WTC11 (cell line): ENCODE results near the gene NLRC5. TPM values are rescaled to one million over a fixed set of nuclear protein-coding genes. Genes with fewer than 3 reads are reported as not detected.

Experiments
- ATAC-seq: fragments of 200-7000 bp; cut with Tn5 transposase; 2 replicates; pipeline ENCODE4 v1.10.0; 2021; ENCODE audit warnings: mild to moderate bottlenecking, moderate library complexity
- CTCF ChIA-PET: fragments of 300-600 bp; sonication (Branson Sonifier 250); formaldehyde crosslinking; loops from one replicate; lab custom pipeline; 2021; ENCODE audit warnings: antibody characterized with exemption; lab: Charles Lee
- POLR2A ChIA-PET: fragments of 350-600 bp; sonication (Branson Sonifier 250); formaldehyde crosslinking; loops from one replicate; lab custom pipeline; 2021; ENCODE audit warnings: antibody characterized with exemption; lab: Charles Lee
- DNase-seq: peaks from one replicate; pipeline ENCODE4 v3.0.0; 2021; ENCODE audit warnings: low spot score
- H3K27ac Mint-ChIP-seq: 2 replicates; pipeline ENCODE4 v1.8.0; 2021; ENCODE audit warnings: mixed read lengths
- H3K27me3 Mint-ChIP-seq: 2 replicates; pipeline ENCODE4 v1.8.0; 2021; ENCODE audit warnings: low read depth, mild to moderate bottlenecking, moderate library complexity, mixed read lengths
- H3K36me3 Mint-ChIP-seq: 2 replicates; pipeline ENCODE4 v1.8.0; 2021; ENCODE audit warnings: mixed read lengths
- H3K4me1 Mint-ChIP-seq: 2 replicates; pipeline ENCODE4 v1.8.0; 2022; ENCODE audit warnings: mixed read lengths
- H3K4me3 Mint-ChIP-seq: 2 replicates; pipeline ENCODE4 v1.8.0; 2021; ENCODE audit warnings: mild to moderate bottlenecking, moderate library complexity, mixed read lengths
- H3K9me3 Mint-ChIP-seq: 2 replicates; pipeline ENCODE4 v1.8.0; 2021; ENCODE audit warnings: mixed read lengths
- ETV6 ChIP-seq: sonication (generic); formaldehyde crosslinking; IDR thresholded peaks from 2 replicates; pipeline ENCODE4 v1.8.1; 2022; ENCODE audit warnings: mild to moderate bottlenecking, missing genetic modification reagents
- GABPB1 ChIP-seq: sonication (generic); formaldehyde crosslinking; IDR thresholded peaks from 2 replicates; pipeline ENCODE4 v1.8.1; 2023; ENCODE audit warnings: mild to moderate bottlenecking, missing genetic modification reagents
- GRHL2 ChIP-seq: fragments of 250-450 bp; sonication (Bioruptor Pico); IDR thresholded peaks from 2 replicates; pipeline ENCODE4 v1.8.0; 2022; ENCODE audit warnings: mild to moderate bottlenecking, moderate library complexity; ENCODE audit not compliant: insufficient replicate concordance, severe bottlenecking
- JUN ChIP-seq: sonication (generic); formaldehyde crosslinking; IDR thresholded peaks from 2 replicates; pipeline ENCODE4 v1.8.0; 2023; ENCODE audit warnings: mild to moderate bottlenecking, missing genetic modification reagents
- NFE2L1 ChIP-seq: sonication (generic); formaldehyde crosslinking; IDR thresholded peaks from 2 replicates; pipeline ENCODE4 v1.8.1; 2023; ENCODE audit warnings: missing genetic modification reagents
- NR1H2 ChIP-seq: sonication (generic); formaldehyde crosslinking; IDR thresholded peaks from 2 replicates; pipeline ENCODE4 v1.9.0; 2021; ENCODE audit warnings: mild to moderate bottlenecking, moderate library complexity, missing genetic modification reagents
- NR2C2 ChIP-seq: sonication (generic); formaldehyde crosslinking; IDR thresholded peaks from 2 replicates; pipeline ENCODE4 v1.8.0; 2022; ENCODE audit warnings: mild to moderate bottlenecking, missing genetic modification reagents
- PRRX2 ChIP-seq: fragments of 250-450 bp; sonication (Bioruptor Pico); IDR thresholded peaks from 2 replicates; pipeline ENCODE4 v1.8.0; 2021; ENCODE audit warnings: mild to moderate bottlenecking
- SMAD4 ChIP-seq: sonication (generic); formaldehyde crosslinking; IDR thresholded peaks from 2 replicates; pipeline ENCODE4 v1.8.0; 2022; ENCODE audit warnings: mild to moderate bottlenecking, missing genetic modification reagents
- TP53 ChIP-seq: sonication (generic); formaldehyde crosslinking; IDR thresholded peaks from 2 replicates; pipeline ENCODE4 v1.8.1; 2023; ENCODE audit warnings: mild to moderate bottlenecking, missing genetic modification reagents
- USF2 ChIP-seq: sonication (generic); formaldehyde crosslinking; IDR thresholded peaks from 2 replicates; pipeline ENCODE4 v1.8.1; 2023; ENCODE audit warnings: mild to moderate bottlenecking, missing genetic modification reagents, moderate library complexity
- ZBTB43 ChIP-seq: sonication (generic); formaldehyde crosslinking; IDR thresholded peaks from 2 replicates; pipeline ENCODE4 v1.8.1; 2023; ENCODE audit warnings: mild to moderate bottlenecking, missing genetic modification reagents
- ZNF416 ChIP-seq: fragments of 250-450 bp; sonication (Bioruptor Pico); IDR thresholded peaks from 2 replicates; pipeline ENCODE4 v1.9.0; 2021; ENCODE audit warnings: mild to moderate bottlenecking, inconsistent platforms
- ZNF512 ChIP-seq: sonication (generic); formaldehyde crosslinking; IDR thresholded peaks from 2 replicates; pipeline ENCODE4 v1.8.1; 2022; ENCODE audit warnings: missing genetic modification reagents, borderline replicate concordance
- ZNF671 ChIP-seq: fragments of 250-450 bp; sonication (Bioruptor Pico); IDR thresholded peaks from 2 replicates; pipeline ENCODE4 v1.8.0; 2021; ENCODE audit warnings: mild to moderate bottlenecking
- ZSCAN18 ChIP-seq: fragments of 250-450 bp; sonication (Bioruptor Pico); IDR thresholded peaks from 2 replicates; pipeline ENCODE4 v2.1.2; 2022; ENCODE audit warnings: mild to moderate bottlenecking, moderate library complexity
- total RNA-seq: library from RNA; stranded (reverse); gene quantifications from 3 replicates; pipeline ENCODE4 v1.2.3, GENCODE V29; 2021

Gene NLRC5
- total RNA-seq, 1 experiment from 2014 or later = 2.8 TPM

- TF ChIP-seq ZNF416 = no peak
- no peak for TF ChIP-seq NR1H2 (CRISPR knock-in tag)
- TF ChIP-seq USF2 (CRISPR knock-in tag) = no peak
- TF ChIP-seq NR2C2 = no peak
- TF ChIP-seq, all 79 proteins: peak for 0
These were observed 9.0 kb downstream of the NLRC5 start (continued) for GRCh38 chr16:56998352-56998751.

- ATAC-seq (no peak), DNase-seq (no peak)
- no peak for TF ChIP-seq TP53 (CRISPR knock-in tag)
- TF ChIP-seq GRHL2 (CRISPR knock-in tag) = no peak
- no peak for TF ChIP-seq ZBTB43 (CRISPR knock-in tag)
- no peak for TF ChIP-seq GABPB1 (CRISPR knock-in tag)
- no peak for TF ChIP-seq SMAD4 (CRISPR knock-in tag)
- no peak for TF ChIP-seq ZNF671
- no peak for TF ChIP-seq PRRX2
- TF ChIP-seq ZSCAN18 = no peak
- no peak for TF ChIP-seq ETV6
- TF ChIP-seq NFE2L1 (CRISPR knock-in tag) = no peak
- no peak for TF ChIP-seq ZNF512 (CRISPR knock-in tag)
- Mint-ChIP-seq H3K4me1 (peaks cover 2% of the 10 kb centered on the region), H3K36me3 (no peaks in the 10 kb centered on the region), H3K4me3 (no peak overlapping the region), H3K9me3 (peaks cover 5% of the 10 kb centered on the region; the same call in 1 of the 2 replicates), H3K27me3 (peaks cover 13% of the 10 kb centered on the region; the same call in 1 of the 2 replicates), H3K27ac (no peak overlapping the region)
- POLR2A ChIA-PET = interaction anchor here (0.6 kb wide), 1 partner anchor 249 kb away, joined by 4 read pairs; no protein-coding TSS in a partner anchor
- CTCF ChIA-PET = interaction anchor here (1.1 kb wide), 1 partner anchor 34 kb away, joined by 4 read pairs; no protein-coding TSS in a partner anchor
These were observed 9.5 kb downstream of the NLRC5 start for GRCh38 chr16:56998861-56999260.

GRCh38 chr16:56999409-57000270 is 10.3 kb downstream of the NLRC5 start:
- CTCF ChIA-PET = interaction anchor here (1.1 kb wide), 1 partner anchor 35 kb away, joined by 4 read pairs; no protein-coding TSS in a partner anchor
- DNase-seq (no peak), ATAC-seq (no peak)
- H3K36me3 Mint-ChIP-seq = no peaks in the 10 kb centered on the region
- peaks cover 11% of the 10 kb centered on the region; the same call in 1 of the 2 replicates for H3K27me3 Mint-ChIP-seq
- peaks cover 8% of the 10 kb centered on the region for H3K4me1 Mint-ChIP-seq
- H3K9me3 Mint-ChIP-seq = peaks cover 5% of the 10 kb centered on the region; the same call in 1 of the 2 replicates
- no peak for TF ChIP-seq JUN
- POLR2A ChIA-PET = interaction anchor here (0.6 kb wide), 1 partner anchor 248 kb away, joined by 4 read pairs; no protein-coding TSS in a partner anchor
- no peak overlapping the region for H3K4me3 Mint-ChIP-seq
- no peak overlapping the region for H3K27ac Mint-ChIP-seq
